GM21515 (cell line): ENCODE measurements around the gene NFATC1.

Source experiments
- ATAC-seq: cut with Tn5 transposase; IDR thresholded peaks from one replicate; pipeline ENCODE4 v1.9.1; 2021; ENCODE audit not compliant: unreplicated experiment

NFATC1 gene

GRCh38 chr18:79548077-79548450, 152.3 kb downstream of the NFATC1 start:
- ATAC-seq = no peak

- ATAC-seq = no peak
Observed at GRCh38 chr18:79548621-79548985, 152.9 kb downstream of the NFATC1 start.

- ATAC-seq = no peak
Observed at GRCh38 chr18:79548986-79549637, 153.4 kb downstream of the NFATC1 start.

GRCh38 chr18:79549638-79550000, 153.9 kb downstream of the NFATC1 start:
- ATAC-seq = no peak

GRCh38 chr18:79552140-79552631, 156.5 kb downstream of the NFATC1 start:
- ATAC-seq = no peak

- ATAC-seq = no peak
Observed at GRCh38 chr18:79552696-79553095, 157.0 kb downstream of the NFATC1 start.

- no peak for ATAC-seq
Observed at GRCh38 chr18:79553154-79553553, 157.4 kb downstream of the NFATC1 start.

- ATAC-seq = no peak
Observed at GRCh38 chr18:79553696-79554095, 158.0 kb downstream of the NFATC1 start.

GRCh38 chr18:79554321-79554720, 158.6 kb downstream of the NFATC1 start:
- ATAC-seq = no peak

- ATAC-seq = no peak
Observed at GRCh38 chr18:79554945-79555645, 159.4 kb downstream of the NFATC1 start.

GRCh38 chr18:79555885-79556284, 160.2 kb downstream of the NFATC1 start:
- no peak for ATAC-seq

- ATAC-seq = no peak
Observed at GRCh38 chr18:79556829-79557585, 161.3 kb downstream of the NFATC1 start.

GRCh38 chr18:79558196-79558932, 162.6 kb downstream of the NFATC1 start:
- no peak for ATAC-seq

- no peak for ATAC-seq
Observed at GRCh38 chr18:79558933-79559416, 163.2 kb downstream of the NFATC1 start.

GRCh38 chr18:79559436-79559835, 163.7 kb downstream of the NFATC1 start:
- no peak for ATAC-seq

- no peak for ATAC-seq
Observed at GRCh38 chr18:79560042-79560860, 164.5 kb downstream of the NFATC1 start.

GRCh38 chr18:79560861-79561210, 165.1 kb downstream of the NFATC1 start:
- ATAC-seq = no peak

- no peak for ATAC-seq
Observed at GRCh38 chr18:79563949-79564348, 168.2 kb downstream of the NFATC1 start.

GRCh38 chr18:79564441-79564840, 168.7 kb downstream of the NFATC1 start:
- no peak for ATAC-seq

GRCh38 chr18:79566771-79567431, 171.2 kb downstream of the NFATC1 start:
- no peak for ATAC-seq
